Measurements from ENCODE around the gene GDPD5. TPM values are rescaled to one million over a fixed set of nuclear protein-coding genes. Genes with fewer than 3 reads are reported as not detected.

The GDPD5 gene
- total and polyA plus RNA-seq, 2 donors (not counting 3 experiments of a cell fraction or from before 2014, with no cell fraction given) = 60.2 to 79.2 TPM

GRCh38 chr11:75432911-75433321 is 92.8 kb downstream of the GDPD5 start, which contains the start of gene KLHL35:
Gene KLHL35, minus strand, starts transcription at chr11:75433203. Its CDS starts 2,574 bp downstream, at chr11:75430629.
- dilution Hi-C loops (cut with MboI; ENCODE audit: extremely low pct_ligation_motif_present, low sequenced_read_pairs) (no loop called here), intact Hi-C loops (cut with micrococcal nuclease) (no loop called here)
- H3K27ac ChIP-seq (ENCODE audit: insufficient read depth, low read depth, low read length) = no peak within 1 kb of the TSS
- BruUV-seq (replicated peaks) = no TSS peak
- no peak within 1 kb of the TSS for H3K4me3 ChIP-seq (replicated peaks in 1 of 3; ENCODE audit: insufficient read depth in 1 of 3, low read depth in 1 of 3, low read length in 3 of 3)
- no peak within 1 kb of the TSS for H3K4me2 ChIP-seq (ENCODE audit: insufficient read depth, low read length)
- DNase-seq (ENCODE audit: low read depth, low spot score) (no peak), FAIRE-seq (no peak)
- ChIA-PET CTCF (interaction anchor here (0.6 to 2.2 kb wide), 3 partner anchors 11 to 96 kb away, joined by 3 to 10 read pairs (median 3); no protein-coding TSS in a partner anchor), POLR2A (no interaction called here)
- peaks cover 6% of the 10 kb centered on the region for H3K4me1 ChIP-seq (ENCODE audit: control insufficient read depth, extremely low read depth, insufficient read depth, low read length)
- H3K79me2 ChIP-seq (ENCODE audit: control insufficient read depth, insufficient read depth, low read length) = no peaks in the 10 kb centered on the region
- peaks cover 0 to 22% of the 10 kb centered on the region in 2 experiments for H3K36me3 ChIP-seq (ENCODE audit: control insufficient read depth in 2 of 2, extremely low read depth in 1 of 2, insufficient read depth in 2 of 2, low read length in 2 of 2)
- H4K20me1 ChIP-seq (replicated peaks; ENCODE audit: control insufficient read depth, extremely low read depth, insufficient read depth, low read length) = no peaks in the 10 kb centered on the region
- H3K9me3 ChIP-seq (replicated peaks; ENCODE audit: control insufficient read depth, insufficient read depth, low read length) = no peaks in the 10 kb centered on the region
- H3K9me1 ChIP-seq (replicated peaks; ENCODE audit: control insufficient read depth, extremely low read depth, insufficient read depth, low read length) = no peaks in the 10 kb centered on the region
- H3K27me3 ChIP-seq (ENCODE audit: control insufficient read depth in 2 of 2, insufficient read depth in 2 of 2, low read length in 2 of 2) = peaks cover 26 to 29% of the 10 kb centered on the region in 2 experiments
- H3K9ac ChIP-seq (replicated peaks; ENCODE audit: extremely low read depth, insufficient read depth, low read length) = no peak within 1 kb of the TSS
- no peak within 1 kb of the TSS for H2AFZ ChIP-seq (ENCODE audit: low read depth, low read length)
- TF ChIP-seq GATA2 (IDR thresholded peaks at IDR 0.05; ENCODE audit: insufficient read depth, insufficient read length, low read depth, low read length) (no peak), JUN (IDR thresholded peaks at IDR 0.05; ENCODE audit: borderline replicate concordance, insufficient read depth, insufficient read length, low read depth) (no peak), EZH2 (IDR thresholded peaks at IDR 0.05; ENCODE audit: borderline replicate concordance, low read depth, low read length, severe bottlenecking) (no peak), MYC (IDR thresholded peaks at IDR 0.05; ENCODE audit: low read depth, low read length) (no peak), POLR2A (IDR thresholded peaks at IDR 0.05; ENCODE audit: low read depth, low read length) (no peak), CTCF (IDR thresholded peaks at IDR 0.05; ENCODE audit: extremely low read depth in 1 of 2, insufficient read depth in 1 of 2, low read depth in 1 of 2, low read length in 2 of 2) (no peak), MAX (IDR thresholded peaks at IDR 0.05; ENCODE audit: insufficient read depth, insufficient read length) (no peak), FOS (IDR thresholded peaks at IDR 0.05; ENCODE audit: borderline replicate concordance, insufficient read depth, low read length) (no peak), POLR2AphosphoS5 (IDR thresholded peaks at IDR 0.05; ENCODE audit: insufficient read depth, low read depth, low read length) (no peak)

Data from endothelial cell of umbilical vein (primary cell).